SK-N-MC (cell line): ENCODE results near the gene SH3PXD2A.

Experiments used
- EZH2 ChIP-seq: fragments of 200-600 bp; sonication (generic); IDR thresholded peaks from one replicate; pipeline ENCODE4 v1.6.1; 2017; ENCODE audit warnings: antibody characterized with exemption
- FOXP2 ChIP-seq: optimal IDR thresholded peaks from 2 replicates; pipeline ENCODE3; 2011; ENCODE audit warnings: mild to moderate bottlenecking, moderate library complexity; ENCODE audit not compliant: insufficient read depth; ENCODE audit errors: extremely low read length, control extremely low read depth
- POLR2AphosphoS5 ChIP-seq: IDR thresholded peaks from 2 replicates; pipeline ENCODE4 v1.6.1; 2012; ENCODE audit warnings: mild to moderate bottlenecking, low read depth, low read length, borderline replicate concordance

GRCh38 chr10:103569896-103570295, 285.5 kb downstream of the SH3PXD2A start:
- TF ChIP-seq POLR2AphosphoS5 (no peak), FOXP2 (no peak), EZH2 (no peak)
